ENCODE results near the gene ASB14. TPM values are rescaled to one million over a fixed set of nuclear protein-coding genes. Genes with fewer than 3 reads are reported as not detected.
"Not testable (repeated sequence)": the region's sequence is repeated elsewhere in the genome, so short reads cannot be mapped to it uniquely, and the experiment has no call there.

The ASB14 gene
- not detected for polyA plus RNA-seq (2013, experiment 1 of 2)
- polyA plus RNA-seq (2013, experiment 2 of 2), result not detected

DNA sequence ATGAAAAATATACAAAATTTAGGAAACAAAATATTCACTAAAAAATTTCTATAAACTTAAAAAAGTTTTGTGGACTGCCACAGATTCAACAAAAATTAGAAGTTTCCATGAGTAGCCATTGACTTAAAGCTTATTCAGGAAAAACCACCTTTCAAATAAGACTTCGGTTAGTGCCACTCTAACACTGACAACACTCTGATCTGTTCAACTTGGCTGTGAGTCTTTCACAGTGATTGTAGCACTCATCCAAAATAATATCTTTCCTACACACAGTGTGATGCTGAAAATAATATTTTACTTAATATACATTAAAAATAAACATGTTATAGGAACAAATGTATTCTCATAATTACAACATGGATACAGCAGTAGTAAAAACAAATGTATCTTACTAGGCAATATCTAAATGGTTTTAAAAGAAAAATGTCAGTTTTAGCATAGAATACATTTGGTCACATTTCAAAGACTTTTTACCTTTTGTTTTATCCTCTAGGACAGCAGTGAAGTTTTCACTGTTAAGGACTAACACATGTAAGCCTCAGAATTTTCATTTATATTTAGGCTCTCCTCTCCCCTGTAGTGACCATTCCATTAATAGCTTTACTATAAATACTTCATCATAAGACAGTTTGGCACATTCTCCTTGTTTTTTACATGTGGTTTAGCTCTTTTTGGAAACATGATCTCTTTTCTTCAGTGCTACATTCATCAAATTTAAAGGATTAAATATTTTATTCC, at the start of gene ASB14:
Gene ASB14 (minus strand): TSS at position 527 of the 738 bp plus-strand sequence. CDS start 652 bp downstream, outside the sequence.
- Histone ChIP-seq H3K36me3 (replicated peaks in 1 of 2; ENCODE audit: control insufficient read depth in 2 of 2, insufficient read depth in 2 of 2, low read length in 2 of 2) (no peaks in the 10 kb centered on the region), H3K4me1 (ENCODE audit: control insufficient read depth in 2 of 2, insufficient read depth in 1 of 2, low read depth in 1 of 2, low read length in 2 of 2) (no peaks in the 10 kb centered on the region), H3K79me1 (ENCODE audit: low read depth, low read length) (no peaks in the 10 kb centered on the region), H4K8ac (ENCODE audit: low read depth, low read length) (no peak within 1 kb of the TSS), H2BK5ac (ENCODE audit: low read length) (no peak within 1 kb of the TSS), H3K4me2 (ENCODE audit: insufficient read depth, low read length, poor library complexity, severe bottlenecking) (no peak within 1 kb of the TSS), H3K14ac (ENCODE audit: low read length) (no peak within 1 kb of the TSS), H3K9me3 (replicated peaks in 1 of 2; ENCODE audit: control insufficient read depth in 2 of 2, insufficient read depth in 1 of 2, low read depth in 1 of 2, low read length in 2 of 2) (no peaks in the 10 kb centered on the region), H3K9ac (ENCODE audit: low read depth, low read length, poor library complexity) (no peak within 1 kb of the TSS), H3K4ac (ENCODE audit: low read length) (no peak within 1 kb of the TSS), H2BK15ac (ENCODE audit: low read length) (no peak within 1 kb of the TSS), H3K27me3 (ENCODE audit: control insufficient read depth in 3 of 3, insufficient read depth in 3 of 3, low read depth in 1 of 3, low read length in 3 of 3) (peaks cover 0 to 7% (median 0%) of the 10 kb centered on the region in 3 experiments), H3K23ac (ENCODE audit: low read depth, low read length, poor library complexity) (no peak within 1 kb of the TSS), H3K4me3 (ENCODE audit: low read length in 2 of 2) (no peak within 1 kb of the TSS), H2AFZ (ENCODE audit: low read length) (no peak within 1 kb of the TSS), H2BK12ac (ENCODE audit: low read length) (no peak within 1 kb of the TSS), H2AK5ac (ENCODE audit: low read depth, low read length) (no peak within 1 kb of the TSS), H3K27ac (replicated peaks; ENCODE audit: low read length) (no peak within 1 kb of the TSS), H2BK120ac (ENCODE audit: low read depth, low read length) (no peak within 1 kb of the TSS), H4K91ac (ENCODE audit: low read depth, low read length, poor library complexity) (no peak within 1 kb of the TSS), H3K18ac (ENCODE audit: low read length) (no peak within 1 kb of the TSS)
- no CpG with 5 or more reads among the region's 1 CpG for WGBS, 2 donors (ENCODE audit: extremely low coverage in 2 of 2, insufficient read length in 2 of 2, insufficient replicate concordance in 1 of 2)
- DNase-seq (ENCODE audit: low spot score), result no peak

DNA sequence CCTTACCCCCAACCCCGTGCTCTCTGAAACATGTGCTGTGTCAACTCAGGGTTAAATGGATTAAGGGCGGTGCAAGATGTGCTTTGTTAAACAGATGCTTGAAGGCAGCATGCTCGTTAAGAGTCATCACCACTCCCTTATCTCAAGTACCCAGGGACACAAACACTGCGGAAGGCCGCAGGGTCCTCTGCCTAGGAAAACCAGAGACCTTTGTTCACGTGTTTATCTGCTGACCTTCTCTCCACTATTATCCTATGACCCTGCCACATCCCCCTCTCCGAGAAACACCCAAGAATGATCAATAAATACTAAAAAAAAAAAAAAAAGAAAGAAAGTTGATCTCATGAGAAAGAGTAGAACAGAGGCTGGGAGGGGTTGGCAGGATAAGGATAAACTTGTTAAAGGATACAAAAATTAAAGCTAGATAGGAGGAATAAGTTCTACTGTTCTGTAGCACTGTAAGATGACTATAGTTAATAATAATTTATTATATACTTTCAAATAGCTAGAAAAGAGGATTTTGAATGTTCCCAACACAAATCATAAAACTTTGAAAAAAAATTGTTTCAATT, 46.7 kb upstream of the ASB14 start:
- not testable (repeated sequence) for DNase-seq (ENCODE audit: low spot score); H3K36me3 ChIP-seq (replicated peaks in 1 of 2; ENCODE audit: control insufficient read depth in 2 of 2, insufficient read depth in 2 of 2, low read length in 2 of 2); H3K4me2 ChIP-seq (ENCODE audit: insufficient read depth, low read length, poor library complexity, severe bottlenecking); H3K27ac ChIP-seq (replicated peaks; ENCODE audit: low read length); H4K8ac ChIP-seq (ENCODE audit: low read depth, low read length); H3K14ac ChIP-seq (ENCODE audit: low read length); H3K9ac ChIP-seq (ENCODE audit: low read depth, low read length, poor library complexity); H3K79me1 ChIP-seq (ENCODE audit: low read depth, low read length); H3K4me1 ChIP-seq (ENCODE audit: control insufficient read depth in 2 of 2, insufficient read depth in 1 of 2, low read depth in 1 of 2, low read length in 2 of 2); H3K9me3 ChIP-seq (replicated peaks in 1 of 2; ENCODE audit: control insufficient read depth in 2 of 2, insufficient read depth in 1 of 2, low read depth in 1 of 2, low read length in 2 of 2); H4K91ac ChIP-seq (ENCODE audit: low read depth, low read length, poor library complexity); H2BK5ac ChIP-seq (ENCODE audit: low read length); H3K4ac ChIP-seq (ENCODE audit: low read length); H2BK15ac ChIP-seq (ENCODE audit: low read length); H2BK120ac ChIP-seq (ENCODE audit: low read depth, low read length); H3K18ac ChIP-seq (ENCODE audit: low read length); H2BK12ac ChIP-seq (ENCODE audit: low read length); H3K4me3 ChIP-seq (ENCODE audit: low read length in 2 of 2); H2AK5ac ChIP-seq (ENCODE audit: low read depth, low read length); H3K23ac ChIP-seq (ENCODE audit: low read depth, low read length, poor library complexity); H2AFZ ChIP-seq (ENCODE audit: low read length)
- WGBS, 2 donors (ENCODE audit: extremely low coverage in 2 of 2, insufficient read length in 2 of 2, insufficient replicate concordance in 1 of 2), result no CpG with 5 or more reads among the region's 7 CpGs
- H3K27me3 ChIP-seq (ENCODE audit: control insufficient read depth in 3 of 3, insufficient read depth in 3 of 3, low read depth in 1 of 3, low read length in 3 of 3), result peaks cover 0 to 11% (median 0%) of the 10 kb centered on the region in 3 experiments

DNA sequence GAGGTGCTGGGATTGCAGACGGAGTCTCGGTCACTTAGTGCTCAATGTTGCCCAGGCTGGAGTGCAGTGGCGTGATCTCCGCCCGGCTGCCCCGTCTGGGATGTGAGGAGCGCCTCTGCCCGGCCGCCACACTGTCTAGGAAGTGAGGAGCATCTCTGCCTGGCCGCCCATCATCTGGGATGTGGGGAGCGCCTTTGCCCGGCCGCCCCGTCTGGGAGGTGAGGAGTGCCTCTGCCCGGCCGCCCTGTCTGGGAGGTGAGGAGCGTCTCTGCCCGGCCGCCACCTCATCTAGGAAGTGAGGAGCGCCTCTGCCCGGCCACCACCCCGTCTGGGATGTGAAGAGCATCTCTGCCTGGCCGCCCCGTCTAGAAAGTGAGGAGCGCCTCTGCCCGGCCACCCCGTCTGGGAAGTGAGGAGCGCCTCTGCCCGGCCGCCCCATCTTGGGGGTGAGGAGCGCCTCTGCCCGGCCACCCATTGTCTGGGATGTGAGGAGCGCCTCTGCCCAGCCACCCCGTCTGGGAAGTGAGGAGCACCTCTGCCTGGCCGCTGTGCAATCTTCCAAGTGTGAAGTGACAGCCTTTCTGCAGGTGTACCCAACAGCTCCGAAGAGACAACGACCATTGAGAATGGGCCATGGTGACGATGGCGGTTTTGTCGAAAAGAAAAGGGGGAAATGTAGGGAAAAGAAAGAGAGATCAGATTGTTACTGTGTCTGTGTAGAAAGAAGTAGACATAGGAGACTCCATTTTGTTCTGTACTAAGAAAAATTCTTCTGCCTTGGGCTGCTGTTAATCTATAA, 46.0 kb upstream of the ASB14 start:
- not testable (repeated sequence) for H3K18ac ChIP-seq (ENCODE audit: low read length); H3K4me1 ChIP-seq (ENCODE audit: control insufficient read depth in 2 of 2, insufficient read depth in 1 of 2, low read depth in 1 of 2, low read length in 2 of 2); H2BK5ac ChIP-seq (ENCODE audit: low read length); H3K27me3 ChIP-seq (ENCODE audit: control insufficient read depth in 3 of 3, insufficient read depth in 3 of 3, low read depth in 1 of 3, low read length in 3 of 3); H2BK120ac ChIP-seq (ENCODE audit: low read depth, low read length); H3K79me1 ChIP-seq (ENCODE audit: low read depth, low read length); H3K9ac ChIP-seq (ENCODE audit: low read depth, low read length, poor library complexity); H3K4ac ChIP-seq (ENCODE audit: low read length); H3K36me3 ChIP-seq (replicated peaks in 1 of 2; ENCODE audit: control insufficient read depth in 2 of 2, insufficient read depth in 2 of 2, low read length in 2 of 2); H3K9me3 ChIP-seq (replicated peaks in 1 of 2; ENCODE audit: control insufficient read depth in 2 of 2, insufficient read depth in 1 of 2, low read depth in 1 of 2, low read length in 2 of 2); H4K91ac ChIP-seq (ENCODE audit: low read depth, low read length, poor library complexity); DNase-seq (ENCODE audit: low spot score); H2BK15ac ChIP-seq (ENCODE audit: low read length); H2BK12ac ChIP-seq (ENCODE audit: low read length); H4K8ac ChIP-seq (ENCODE audit: low read depth, low read length); H3K4me3 ChIP-seq (ENCODE audit: low read length in 2 of 2); H3K23ac ChIP-seq (ENCODE audit: low read depth, low read length, poor library complexity); H3K4me2 ChIP-seq (ENCODE audit: insufficient read depth, low read length, poor library complexity, severe bottlenecking); H3K27ac ChIP-seq (replicated peaks; ENCODE audit: low read length); H2AK5ac ChIP-seq (ENCODE audit: low read depth, low read length); H3K14ac ChIP-seq (ENCODE audit: low read length); H2AFZ ChIP-seq (ENCODE audit: low read length)
- WGBS, 2 donors (ENCODE audit: extremely low coverage in 2 of 2, insufficient read length in 2 of 2, insufficient replicate concordance in 1 of 2), result no CpG with 5 or more reads among the region's 40 CpGs

Data from neuronal stem cell (in vitro differentiated cells).